Astrocyte (in vitro differentiated cells and primary cell): Measurements from ENCODE around the gene FBXO3. TPM values are rescaled to one million over a fixed set of nuclear protein-coding genes. Genes with fewer than 3 reads are reported as not detected.
A peak's percentile ranks its signal among the peaks of the same experiment; 100 is the strongest.

Experiments used
- DNase-seq: peaks from one replicate; pipeline ENCODE4 v3.0.0-alpha.2; 2010; ENCODE audit warnings: low read depth
- FAIRE-seq: peaks from 2 replicates; lab custom pipeline; 2011; peaks lifted over from hg19 to GRCh38; lab: Jason Lieb, UNC
- H2AFZ ChIP-seq: 2 replicates; pipeline ENCODE4 v1.6.0; 2012; ENCODE audit warnings: low read depth, low read length, inconsistent platforms
- H3K27ac ChIP-seq: 2 replicates; pipeline ENCODE4 v1.5.1; 2011; ENCODE audit warnings: low read depth, low read length, inconsistent platforms
- H3K27me3 ChIP-seq: 2 replicates; pipeline ENCODE4 v1.6.0; 2011; ENCODE audit warnings: low read length, inconsistent platforms; ENCODE audit not compliant: insufficient read depth
- H3K36me3 ChIP-seq: 2 replicates; pipeline ENCODE4 v1.5.1; 2011; ENCODE audit warnings: low read length, inconsistent platforms; ENCODE audit not compliant: insufficient read depth
- H3K4me1 ChIP-seq: 2 replicates; pipeline ENCODE4 v1.5.1; 2011; ENCODE audit warnings: low read length, inconsistent platforms; ENCODE audit not compliant: insufficient read depth
- H3K4me2 ChIP-seq: 2 replicates; pipeline ENCODE4 v1.6.0; 2012; ENCODE audit warnings: low read length, inconsistent platforms
- H3K4me3 ChIP-seq: 2 replicates; pipeline ENCODE4 v1.5.1; 2011; ENCODE audit warnings: low read depth, mild to moderate bottlenecking, low read length, inconsistent platforms; ENCODE audit not compliant: insufficient read depth
- H3K79me2 ChIP-seq: 2 replicates; pipeline ENCODE4 v1.6.0; 2012; ENCODE audit warnings: mild to moderate bottlenecking, low read length, inconsistent platforms; ENCODE audit not compliant: insufficient read depth
- H3K9ac ChIP-seq: 2 replicates; pipeline ENCODE4 v1.6.0; 2012; ENCODE audit warnings: mild to moderate bottlenecking, low read length, inconsistent platforms
- H3K9me3 ChIP-seq: 2 replicates; pipeline ENCODE4 v1.5.1; 2012; ENCODE audit warnings: low read depth, mild to moderate bottlenecking, low read length, inconsistent platforms; ENCODE audit not compliant: insufficient read depth
- H4K20me1 ChIP-seq: 2 replicates; pipeline ENCODE4 v1.6.0; 2012; ENCODE audit warnings: low read length, inconsistent platforms; ENCODE audit not compliant: insufficient read depth
- H3K27ac Mint-ChIP-seq: one replicate; pipeline ENCODE4 v1.8.0; 2021; ENCODE audit warnings: mild to moderate bottlenecking, mixed read lengths; ENCODE audit not compliant: unreplicated experiment
- H3K27me3 Mint-ChIP-seq: one replicate; pipeline ENCODE4 v1.8.0; 2021; ENCODE audit warnings: low read depth, mixed read lengths; ENCODE audit not compliant: unreplicated experiment
- H3K36me3 Mint-ChIP-seq: one replicate; pipeline ENCODE4 v1.8.0; 2021; ENCODE audit warnings: low read depth, mixed read lengths; ENCODE audit not compliant: unreplicated experiment
- H3K4me1 Mint-ChIP-seq: one replicate; pipeline ENCODE4 v1.8.0; 2021; ENCODE audit warnings: low read depth, mixed read lengths; ENCODE audit not compliant: unreplicated experiment
- H3K4me3 Mint-ChIP-seq: one replicate; pipeline ENCODE4 v1.8.0; 2021; ENCODE audit warnings: mild to moderate bottlenecking, moderate library complexity, mixed read lengths; ENCODE audit not compliant: unreplicated experiment
- H3K9me3 Mint-ChIP-seq: one replicate; pipeline ENCODE4 v1.8.0; 2021; ENCODE audit warnings: mild to moderate bottlenecking, mixed read lengths; ENCODE audit not compliant: unreplicated experiment
- CTCF ChIP-seq: IDR thresholded peaks from 2 replicates; pipeline ENCODE4 v1.5.1; 2011; ENCODE audit warnings: low read depth, mild to moderate bottlenecking, inconsistent platforms, low read length, moderate library complexity; ENCODE audit not compliant: insufficient read depth
- EZH2 ChIP-seq: IDR thresholded peaks from 2 replicates; pipeline ENCODE4 v1.6.1; 2012; ENCODE audit warnings: mild to moderate bottlenecking, low read length, inconsistent platforms; ENCODE audit not compliant: insufficient read depth
- total RNA-seq: library from RNA; stranded (reverse); gene quantifications from 2 replicates; pipeline ENCODE4 v1.2.1, GENCODE V29; 2021

FBXO3 gene
- total RNA-seq, 1 donor from 2014 or later: 23.5 TPM

- peaks cover 93% of the 10 kb centered on the region for H3K79me2 ChIP-seq
- H3K9me3 Mint-ChIP-seq: peaks cover 4% of the 10 kb centered on the region
- DNase-seq (peak; percentile 92), FAIRE-seq (no peak)
- H3K4me2 ChIP-seq: peak overlapping the region; percentile 76
- H3K27ac Mint-ChIP-seq: peak overlapping the region; percentile 89
- no peaks in the 10 kb centered on the region for H3K27me3 Mint-ChIP-seq
- peak overlapping the region; percentile 98 for H3K27ac ChIP-seq
- peaks cover 57% of the 10 kb centered on the region for H3K4me1 ChIP-seq
- H3K27me3 ChIP-seq: no peaks in the 10 kb centered on the region
- H3K4me1 Mint-ChIP-seq: peaks cover 64% of the 10 kb centered on the region
- no peaks in the 10 kb centered on the region for H3K9me3 ChIP-seq
- no peak overlapping the region for H2AFZ ChIP-seq
- H3K36me3 Mint-ChIP-seq: peaks cover 19% of the 10 kb centered on the region
- H3K4me3 ChIP-seq: no peak overlapping the region
- H3K4me3 Mint-ChIP-seq: peak overlapping the region; percentile 41
- H4K20me1 ChIP-seq: peaks cover 52% of the 10 kb centered on the region
- peak overlapping the region; percentile 78 for H3K9ac ChIP-seq
- peaks cover 24% of the 10 kb centered on the region for H3K36me3 ChIP-seq
- TF ChIP-seq CTCF (no peak), EZH2 (no peak)
These were observed 51.0 kb downstream of the FBXO3 start for GRCh38 chr11:33723238-33723881.

DNA sequence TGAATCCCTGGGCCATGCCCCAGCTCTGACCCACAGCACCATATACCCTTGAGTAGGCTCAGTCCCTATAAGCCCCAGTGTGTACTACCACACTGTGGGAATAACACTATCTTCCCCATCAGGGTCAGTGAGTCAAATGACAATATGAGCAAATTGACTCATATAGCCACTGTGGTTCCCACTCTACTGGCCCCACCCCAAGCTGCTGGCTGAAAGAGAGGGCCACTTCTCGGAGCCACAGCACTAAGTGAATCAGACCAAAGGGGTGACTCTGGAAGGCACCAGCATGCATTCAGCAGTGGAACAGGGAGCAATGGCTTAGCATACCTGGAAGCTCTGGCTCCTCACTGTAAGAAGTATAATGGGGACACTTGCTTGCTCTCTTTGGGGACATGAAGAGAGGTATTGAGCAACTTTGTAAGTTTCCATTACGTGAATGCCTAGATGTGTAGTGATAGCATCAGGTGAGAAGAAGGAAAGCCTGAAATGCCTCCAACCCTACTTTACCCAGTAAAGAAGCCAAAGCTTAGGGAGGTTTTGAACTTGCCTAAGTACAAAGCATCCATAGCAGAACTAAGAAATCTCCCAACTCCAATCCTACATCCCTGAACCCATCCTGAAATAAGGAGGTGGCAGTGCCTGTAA, 51.6 kb downstream of the FBXO3 start:
- TF ChIP-seq EZH2 (no peak), CTCF (no peak)
- H3K27me3 ChIP-seq: no peaks in the 10 kb centered on the region
- no peaks in the 10 kb centered on the region for H3K9me3 Mint-ChIP-seq
- peaks cover 63% of the 10 kb centered on the region for H3K4me1 Mint-ChIP-seq
- H3K79me2 ChIP-seq: peaks cover 95% of the 10 kb centered on the region
- no peak overlapping the region for H3K4me3 ChIP-seq
- H3K36me3 ChIP-seq: peaks cover 26% of the 10 kb centered on the region
- peak overlapping the region; percentile 98 for H3K27ac ChIP-seq
- H3K9ac ChIP-seq: peak overlapping the region; percentile 78
- peak overlapping the region; percentile 89 for H3K27ac Mint-ChIP-seq
- peaks cover 57% of the 10 kb centered on the region for H3K4me1 ChIP-seq
- FAIRE-seq: no peak
- peak; percentile 77 for DNase-seq
- H4K20me1 ChIP-seq: peaks cover 53% of the 10 kb centered on the region
- H3K27me3 Mint-ChIP-seq: no peaks in the 10 kb centered on the region
- H2AFZ ChIP-seq: no peak overlapping the region
- H3K36me3 Mint-ChIP-seq: peaks cover 14% of the 10 kb centered on the region
- peak overlapping the region; percentile 76 for H3K4me2 ChIP-seq
- no peaks in the 10 kb centered on the region for H3K9me3 ChIP-seq
- peak overlapping the region; percentile 41 for H3K4me3 Mint-ChIP-seq

DNA sequence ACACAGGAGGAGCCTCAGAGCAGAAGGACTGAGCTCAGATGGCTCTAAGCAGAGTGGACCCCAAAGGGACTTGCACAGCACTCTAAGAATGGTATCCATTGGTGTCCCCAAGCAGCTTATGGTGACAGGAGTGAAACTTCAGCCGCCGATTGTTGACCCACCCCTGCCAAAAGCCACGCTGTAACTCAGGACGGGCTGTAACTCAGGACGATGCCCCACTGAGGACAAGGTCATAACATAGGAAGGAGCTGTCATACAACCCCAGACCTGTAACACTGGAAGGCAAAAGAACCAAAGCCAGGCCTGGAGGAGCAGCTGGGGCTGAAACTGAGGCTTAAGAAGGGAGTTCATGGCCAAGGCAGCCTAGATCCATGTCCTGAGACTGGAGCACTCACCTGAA, 52.3 kb downstream of the FBXO3 start:
- H3K4me1 ChIP-seq: peaks cover 57% of the 10 kb centered on the region
- DNase-seq (no peak), FAIRE-seq (no peak)
- Mint-ChIP-seq H3K4me1 (peaks cover 61% of the 10 kb centered on the region), H3K27me3 (no peaks in the 10 kb centered on the region), H3K27ac (peak overlapping the region; percentile 89), H3K36me3 (peaks cover 17% of the 10 kb centered on the region), H3K4me3 (no peak overlapping the region), H3K9me3 (no peaks in the 10 kb centered on the region)
- peak overlapping the region; percentile 76 for H3K4me2 ChIP-seq
- no peak overlapping the region for H2AFZ ChIP-seq
- no peaks in the 10 kb centered on the region for H3K9me3 ChIP-seq
- H3K36me3 ChIP-seq: peaks cover 33% of the 10 kb centered on the region
- TF ChIP-seq CTCF: no peak
- TF ChIP-seq EZH2: no peak
- H3K9ac ChIP-seq: peak overlapping the region; percentile 78
- H4K20me1 ChIP-seq: peaks cover 56% of the 10 kb centered on the region
- no peaks in the 10 kb centered on the region for H3K27me3 ChIP-seq
- H3K27ac ChIP-seq: peak overlapping the region; percentile 98
- H3K79me2 ChIP-seq: peaks cover 96% of the 10 kb centered on the region
- H3K4me3 ChIP-seq: peak overlapping the region; percentile 12
